Transverse colon (tissue), 3 donors: ENCODE data around the gene PPP1R9A.

Experiments
- EP300 ChIP-seq: sonication (generic); formaldehyde crosslinking; IDR thresholded peaks from one replicate; pipeline ENCODE4 v1.6.1; 2017; ENCODE audit warnings: antibody characterized with exemption, low read depth
- TF ChIP-seq, protein P1 (sequence below), 5 experiments: fragments of 200-600 bp in 3 of 5; fragments of 450-650 bp in 2 of 5; sonication (generic) in 3 of 5; IDR thresholded peaks; 1 replicate in 2 of 5; 2 replicates in 3 of 5; pipeline ENCODE4 v1.5.1; 2016 to 2017; ENCODE audit warnings: antibody characterized with exemption in 5 of 5, inconsistent platforms in 3 of 5, mild to moderate bottlenecking in 2 of 5, moderate library complexity in 1 of 5

DNA sequence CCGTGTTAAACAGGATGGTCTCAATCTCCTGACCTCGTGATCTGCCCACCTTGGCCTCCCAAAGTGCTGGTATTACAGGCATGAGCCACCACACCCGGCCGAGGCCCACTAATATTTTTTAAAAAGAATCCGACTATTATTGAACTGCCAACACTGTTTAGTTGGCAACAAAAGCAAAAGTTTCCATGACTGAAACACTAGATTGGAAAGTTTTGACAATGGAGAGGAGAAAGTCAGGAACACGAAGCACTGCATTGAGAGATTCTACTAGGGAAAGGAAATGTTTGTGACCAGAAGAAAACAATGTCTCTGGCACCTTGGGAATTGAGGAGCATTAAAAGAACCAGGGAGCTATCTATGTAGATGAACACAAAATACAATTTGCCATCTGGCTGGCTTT lies 13.7 kb upstream of the PPP1R9A start:
- TF ChIP-seq, protein P1, sequence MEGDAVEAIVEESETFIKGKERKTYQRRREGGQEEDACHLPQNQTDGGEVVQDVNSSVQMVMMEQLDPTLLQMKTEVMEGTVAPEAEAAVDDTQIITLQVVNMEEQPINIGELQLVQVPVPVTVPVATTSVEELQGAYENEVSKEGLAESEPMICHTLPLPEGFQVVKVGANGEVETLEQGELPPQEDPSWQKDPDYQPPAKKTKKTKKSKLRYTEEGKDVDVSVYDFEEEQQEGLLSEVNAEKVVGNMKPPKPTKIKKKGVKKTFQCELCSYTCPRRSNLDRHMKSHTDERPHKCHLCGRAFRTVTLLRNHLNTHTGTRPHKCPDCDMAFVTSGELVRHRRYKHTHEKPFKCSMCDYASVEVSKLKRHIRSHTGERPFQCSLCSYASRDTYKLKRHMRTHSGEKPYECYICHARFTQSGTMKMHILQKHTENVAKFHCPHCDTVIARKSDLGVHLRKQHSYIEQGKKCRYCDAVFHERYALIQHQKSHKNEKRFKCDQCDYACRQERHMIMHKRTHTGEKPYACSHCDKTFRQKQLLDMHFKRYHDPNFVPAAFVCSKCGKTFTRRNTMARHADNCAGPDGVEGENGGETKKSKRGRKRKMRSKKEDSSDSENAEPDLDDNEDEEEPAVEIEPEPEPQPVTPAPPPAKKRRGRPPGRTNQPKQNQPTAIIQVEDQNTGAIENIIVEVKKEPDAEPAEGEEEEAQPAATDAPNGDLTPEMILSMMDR (IDR thresholded peaks at IDR 0.05): no peak
- TF ChIP-seq EP300: no peak
